Neural progenitor cell (in vitro differentiated cells): ENCODE results near the gene ASTN2.

ENCODE experiments used
- EZH2 ChIP-seq: fragments of 200-600 bp; sonication (generic); IDR thresholded peaks from 2 replicates; pipeline ENCODE4 v1.6.1; 2017; ENCODE audit warnings: antibody characterized with exemption, mild to moderate bottlenecking, moderate library complexity
- EZH2phosphoT487 ChIP-seq: fragments of 200-600 bp; sonication (generic); IDR thresholded peaks from 2 replicates; pipeline ENCODE4 v1.6.1; 2017; ENCODE audit warnings: antibody characterized with exemption
- TF ChIP-seq, protein P1 (sequence below): fragments of 200-600 bp; sonication (generic); IDR thresholded peaks from 2 replicates; pipeline ENCODE4 v1.5.1; 2017; ENCODE audit warnings: antibody characterized with exemption, mild to moderate bottlenecking

DNA sequence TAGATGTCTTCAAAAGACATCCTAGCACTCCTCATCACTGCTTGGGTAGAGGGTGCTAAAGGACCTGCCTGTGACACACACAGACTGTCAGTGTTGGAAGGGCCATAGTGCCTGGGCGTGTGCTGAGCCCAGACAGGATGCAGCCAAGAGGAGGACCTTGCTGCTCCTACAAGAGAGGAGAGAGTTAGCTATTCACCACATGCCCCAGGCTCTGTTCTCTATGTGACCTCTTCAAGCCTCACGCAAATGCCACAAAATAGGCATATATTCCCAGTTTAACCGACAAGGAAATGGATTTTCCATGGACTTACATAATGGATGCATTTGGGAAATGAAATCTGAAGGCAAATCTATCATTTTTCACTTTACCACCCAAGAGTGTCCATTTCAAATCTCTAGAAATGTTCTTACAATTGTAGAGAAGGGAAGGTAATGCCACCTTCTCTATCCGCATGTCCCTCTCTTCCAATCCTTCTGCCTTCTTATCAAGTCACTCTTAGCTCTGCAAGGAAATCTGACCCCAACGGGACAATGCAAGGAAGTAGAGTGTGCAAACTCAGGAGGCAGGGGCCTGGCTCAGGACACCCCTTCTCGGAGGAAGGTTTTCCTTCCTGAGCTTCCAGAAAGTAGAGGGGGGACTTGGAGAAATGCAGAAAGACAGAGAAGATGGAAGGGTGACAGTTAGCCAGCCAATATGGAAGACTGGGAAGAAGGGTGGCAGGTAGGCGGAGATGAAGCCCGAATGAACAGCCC, 678.3 kb downstream of the ASTN2 start:
- TF ChIP-seq, protein P1, sequence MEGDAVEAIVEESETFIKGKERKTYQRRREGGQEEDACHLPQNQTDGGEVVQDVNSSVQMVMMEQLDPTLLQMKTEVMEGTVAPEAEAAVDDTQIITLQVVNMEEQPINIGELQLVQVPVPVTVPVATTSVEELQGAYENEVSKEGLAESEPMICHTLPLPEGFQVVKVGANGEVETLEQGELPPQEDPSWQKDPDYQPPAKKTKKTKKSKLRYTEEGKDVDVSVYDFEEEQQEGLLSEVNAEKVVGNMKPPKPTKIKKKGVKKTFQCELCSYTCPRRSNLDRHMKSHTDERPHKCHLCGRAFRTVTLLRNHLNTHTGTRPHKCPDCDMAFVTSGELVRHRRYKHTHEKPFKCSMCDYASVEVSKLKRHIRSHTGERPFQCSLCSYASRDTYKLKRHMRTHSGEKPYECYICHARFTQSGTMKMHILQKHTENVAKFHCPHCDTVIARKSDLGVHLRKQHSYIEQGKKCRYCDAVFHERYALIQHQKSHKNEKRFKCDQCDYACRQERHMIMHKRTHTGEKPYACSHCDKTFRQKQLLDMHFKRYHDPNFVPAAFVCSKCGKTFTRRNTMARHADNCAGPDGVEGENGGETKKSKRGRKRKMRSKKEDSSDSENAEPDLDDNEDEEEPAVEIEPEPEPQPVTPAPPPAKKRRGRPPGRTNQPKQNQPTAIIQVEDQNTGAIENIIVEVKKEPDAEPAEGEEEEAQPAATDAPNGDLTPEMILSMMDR, result no peak
- TF ChIP-seq EZH2, result no peak
- no peak for TF ChIP-seq EZH2phosphoT487
